Esophagus muscularis mucosa (tissue), 4 donors: Measurements from ENCODE around the gene GSTO1. TPM values are rescaled to one million over a fixed set of nuclear protein-coding genes. Genes with fewer than 3 reads are reported as not detected.

Source experiments
- DNase-seq: peaks from one replicate; pipeline ENCODE4 v3.0.0-alpha.2; 2017; ENCODE audit errors: extremely low spot score
- H3K27ac ChIP-seq, 4 donors: fragments of 200-600 bp; sonication (generic); replicated peaks in 1 of 4; 1 replicate in 3 of 4; 2 replicates in 1 of 4; pipeline ENCODE4 v1.5.1; 2016 to 2019; ENCODE audit warnings: mild to moderate bottlenecking in 1 of 4
- H3K27me3 ChIP-seq, 4 donors: fragments of 200-600 bp; sonication (generic); one replicate each; pipeline versions ENCODE4 v1.5.1 to v1.6.0; 2016 to 2019
- H3K36me3 ChIP-seq, 4 donors: fragments of 200-600 bp; sonication (generic); one replicate each; pipeline ENCODE4 v1.5.1; 2016 to 2019
- H3K4me1 ChIP-seq, 4 donors: fragments of 200-600 bp; sonication (generic); one replicate each; pipeline ENCODE4 v1.5.1; 2016 to 2019
- H3K4me3 ChIP-seq, 4 donors: fragments of 200-600 bp; sonication (generic); 1 replicate in 2 of 4; 2 replicates in 2 of 4; pipeline ENCODE4 v1.5.1; 2016 to 2019; ENCODE audit warnings: mild to moderate bottlenecking in 4 of 4, moderate library complexity in 1 of 4
- H3K9me3 ChIP-seq, 4 donors: fragments of 200-600 bp; sonication (generic); 1 replicate in 3 of 4; 2 replicates in 1 of 4; pipeline ENCODE4 v1.5.1; 2016 to 2019
- CTCF ChIP-seq, 3 experiments: fragments of 200-600 bp in 2 of 3; fragments of 450-650 bp in 1 of 3; sonication (generic) in 2 of 3; IDR thresholded peaks; one replicate each; pipeline ENCODE4 v1.5.1; 2017 to 2019; ENCODE audit warnings: antibody characterized with exemption in 3 of 3, mild to moderate bottlenecking in 2 of 3, moderate library complexity in 1 of 3
- EP300 ChIP-seq: sonication (generic); formaldehyde crosslinking; IDR thresholded peaks from one replicate; pipeline ENCODE4 v1.6.1; 2017; ENCODE audit warnings: antibody characterized with exemption
- POLR2A ChIP-seq: fragments of 450-650 bp; IDR thresholded peaks from one replicate; pipeline ENCODE4 v1.6.1; 2017; ENCODE audit warnings: antibody characterized with exemption, moderate library complexity, mild to moderate bottlenecking, low read depth
- POLR2AphosphoS5 ChIP-seq, 2 donors: sonication (generic); formaldehyde crosslinking; IDR thresholded peaks; one replicate each; pipeline ENCODE4 v1.6.1; 2017; ENCODE audit warnings: antibody characterized with exemption in 2 of 2
- WGBS: methylation state at CpG from one replicate; pipeline ENCODE4 v1.1.5; 2018; 5-methylcytosine and 5-hydroxymethylcytosine counted together
- intact Hi-C: fragments of 100-400 bp; cut with DNase I; formaldehyde crosslinking; loops from one replicate; pipeline ENCODE4 v1.15.1; 2023
- total RNA-seq, 4 donors: library from RNA; depleted of rRNA; stranded (reverse); fragments of >200 nt; gene quantifications; one replicate each; pipeline versions ENCODE4 v1.1.0 to v1.2.1, GENCODE V29; 2016

The GSTO1 gene
- total RNA-seq, 4 donors from 2014 or later = 123 to 172 (median 152) TPM

GRCh38 chr10:104232613-104233102 lies 22.0 kb upstream of the GSTO1 start:
- no peak for DNase-seq
- intact Hi-C loops = no loop called here
- WGBS = 14% methylated on average over 20 of the region's 20 CpGs

GRCh38 chr10:104233817-104234216 lies 20.9 kb upstream of the GSTO1 start:
- TF ChIP-seq POLR2AphosphoS5 (IDR thresholded peaks at IDR 0.05) (no peak), POLR2A (no peak), EP300 (no peak), CTCF (IDR thresholded peaks at IDR 0.05) (no peak)
- Histone ChIP-seq H3K36me3 (no peaks in the 10 kb centered on the region), H3K9me3 (no peaks in the 10 kb centered on the region), H3K4me3 (no peak overlapping the region), H3K4me1 (peaks cover 11 to 15% (median 13%) of the 10 kb centered on the region in 4 donors), H3K27ac (no peak overlapping the region), H3K27me3 (peaks cover 0 to 4% (median 0%) of the 10 kb centered on the region in 4 donors)
- intact Hi-C loops = no loop called here
- WGBS = 77% methylated on average over 1 of the region's 1 CpG
- no peak for DNase-seq

More at GRCh38 chr10:104232613-104233102, 22.0 kb upstream of the GSTO1 start:
- Histone ChIP-seq H3K4me1 (peaks cover 11 to 15% (median 13%) of the 10 kb centered on the region in 4 donors), H3K36me3 (no peaks in the 10 kb centered on the region), H3K27me3 (peaks cover 0 to 4% (median 0%) of the 10 kb centered on the region in 4 donors), H3K4me3 (peak overlapping the region; percentile 81 to 92 (median 87)), H3K27ac (no peak overlapping the region), H3K9me3 (no peaks in the 10 kb centered on the region)
- TF ChIP-seq EP300 (no peak), CTCF (IDR thresholded peaks at IDR 0.05) (no peak), POLR2A (no peak), POLR2AphosphoS5 (IDR thresholded peaks at IDR 0.05) (no peak)

GRCh38 chr10:104234934-104235333 lies 19.8 kb upstream of the GSTO1 start:
- 82% methylated on average over 1 of the region's 1 CpG for WGBS
- H3K9me3 ChIP-seq = no peaks in the 10 kb centered on the region
- DNase-seq = no peak
- H3K27ac ChIP-seq = no peak overlapping the region
- intact Hi-C loops = no loop called here
- peaks cover 11 to 15% (median 13%) of the 10 kb centered on the region in 4 donors for H3K4me1 ChIP-seq
- H3K36me3 ChIP-seq = no peaks in the 10 kb centered on the region
- no peak overlapping the region for H3K4me3 ChIP-seq
- peaks cover 0 to 4% (median 0%) of the 10 kb centered on the region in 4 donors for H3K27me3 ChIP-seq
- TF ChIP-seq POLR2AphosphoS5 (IDR thresholded peaks at IDR 0.05) (no peak), CTCF (IDR thresholded peaks at IDR 0.05) (no peak), POLR2A (no peak), EP300 (no peak)

- H3K4me3 ChIP-seq = no peak overlapping the region
- H3K36me3 ChIP-seq = no peaks in the 10 kb centered on the region
- H3K9me3 ChIP-seq = no peaks in the 10 kb centered on the region
- H3K27me3 ChIP-seq = peaks cover 0 to 4% (median 0%) of the 10 kb centered on the region in 4 donors
- no peak for DNase-seq
- H3K4me1 ChIP-seq = peaks cover 11 to 15% (median 13%) of the 10 kb centered on the region in 4 donors
- no peak overlapping the region for H3K27ac ChIP-seq
- intact Hi-C loops = no loop called here
- WGBS = 82% methylated on average over 3 of the region's 3 CpGs
- TF ChIP-seq POLR2AphosphoS5 (IDR thresholded peaks at IDR 0.05) = no peak
- no peak for TF ChIP-seq EP300
- no peak for TF ChIP-seq CTCF (IDR thresholded peaks at IDR 0.05)
- no peak for TF ChIP-seq POLR2A
Measured at GRCh38 chr10:104235801-104236200, 18.9 kb upstream of the GSTO1 start.

GRCh38 chr10:104240078-104240477 lies 14.6 kb upstream of the GSTO1 start:
- intact Hi-C loops = no loop called here
- H3K27me3 ChIP-seq = peaks cover 0 to 4% (median 0%) of the 10 kb centered on the region in 4 donors
- H3K27ac ChIP-seq = no peak overlapping the region
- no peaks in the 10 kb centered on the region for H3K9me3 ChIP-seq
- H3K4me3 ChIP-seq = no peak overlapping the region
- no peaks in the 10 kb centered on the region for H3K4me1 ChIP-seq
- DNase-seq = no peak
- 76% methylated on average over 2 of the region's 2 CpGs for WGBS
- H3K36me3 ChIP-seq = no peaks in the 10 kb centered on the region
- TF ChIP-seq POLR2A = no peak
- no peak for TF ChIP-seq POLR2AphosphoS5 (IDR thresholded peaks at IDR 0.05)
- TF ChIP-seq CTCF (IDR thresholded peaks at IDR 0.05) = no peak
- no peak for TF ChIP-seq EP300
